Left ventricle myocardium inferior (tissue), 1 donor: ENCODE measurements around the gene TTC21A. TPM values are rescaled to one million over a fixed set of nuclear protein-coding genes. Genes with fewer than 3 reads are reported as not detected.

Experiments used
- DNase-seq: peaks from one replicate; pipeline ENCODE4 v3.0.0-alpha.2; 2020
- H3K27ac ChIP-seq: fragments of 200-600 bp; replicated peaks from 2 replicates; pipeline ENCODE4 v1.8.0; 2021
- H3K27me3 ChIP-seq: fragments of 200-600 bp; 2 replicates; pipeline ENCODE4 v1.8.0; 2021; ENCODE audit warnings: low read depth
- H3K36me3 ChIP-seq: fragments of 200-600 bp; 2 replicates; pipeline ENCODE4 v1.8.0; 2021
- H3K4me1 ChIP-seq: fragments of 200-600 bp; 2 replicates; pipeline ENCODE4 v1.8.0; 2021
- H3K4me3 ChIP-seq: fragments of 200-600 bp; 2 replicates; pipeline ENCODE4 v1.8.0; 2021; ENCODE audit warnings: mild to moderate bottlenecking, moderate library complexity
- H3K9me3 ChIP-seq: fragments of 200-600 bp; replicated peaks from 2 replicates; pipeline ENCODE4 v1.8.0; 2021
- CTCF ChIP-seq: fragments of 200-600 bp; IDR thresholded peaks from 2 replicates; pipeline ENCODE4 v1.8.0; 2021; ENCODE audit warnings: antibody characterized with exemption, mild to moderate bottlenecking, borderline replicate concordance
- intact Hi-C: fragments of 100-400 bp; cut with micrococcal nuclease; formaldehyde crosslinking; loops from one replicate; pipeline ENCODE4 v1.11.0; 2022
- total RNA-seq: library from RNA; stranded (reverse); fragmentation: NEBNext Ultra II Directional; extraction: Animal tissue kit (Norgen Biotek cat#: 25700); gene quantifications from one replicate; pipeline ENCODE4 v1.2.1, GENCODE V29; 2021
- donor health status: DM: no; HTN: yes; CAD: no; lungs with severe emphysema.

TTC21A gene
- total RNA-seq, 1 donor from 2014 or later, result 2.1 TPM

GRCh38 chr3:39067286-39067685, 40.2 kb upstream of the TTC21A start:
- no peaks in the 10 kb centered on the region for H3K4me1 ChIP-seq
- H3K27me3 ChIP-seq, result no peaks in the 10 kb centered on the region
- H3K9me3 ChIP-seq, result no peaks in the 10 kb centered on the region
- peaks cover 65% of the 10 kb centered on the region for H3K36me3 ChIP-seq
- TF ChIP-seq CTCF, result no peak
- DNase-seq, result no peak
- H3K4me3 ChIP-seq, result no peak overlapping the region
- intact Hi-C loops, result no loop called here
- H3K27ac ChIP-seq, result no peak overlapping the region

GRCh38 chr3:39068556-39068955, 38.9 kb upstream of the TTC21A start:
- Histone ChIP-seq H3K4me3 (no peak overlapping the region), H3K4me1 (no peaks in the 10 kb centered on the region), H3K27ac (no peak overlapping the region), H3K27me3 (no peaks in the 10 kb centered on the region), H3K9me3 (no peaks in the 10 kb centered on the region), H3K36me3 (peaks cover 77% of the 10 kb centered on the region)
- intact Hi-C loops, result no loop called here
- DNase-seq, result no peak
- no peak for TF ChIP-seq CTCF

- DNase-seq, result no peak
- Histone ChIP-seq H3K27ac (no peak overlapping the region), H3K27me3 (no peaks in the 10 kb centered on the region), H3K4me1 (no peaks in the 10 kb centered on the region), H3K36me3 (peaks cover 82% of the 10 kb centered on the region), H3K4me3 (no peak overlapping the region), H3K9me3 (no peaks in the 10 kb centered on the region)
- intact Hi-C loops, result no loop called here
- TF ChIP-seq CTCF, result no peak
These were observed 31.6 kb upstream of the TTC21A start for GRCh38 chr3:39075910-39076309.

- intact Hi-C loops, result no loop called here
- H3K4me1 ChIP-seq, result no peaks in the 10 kb centered on the region
- H3K4me3 ChIP-seq, result no peak overlapping the region
- H3K27me3 ChIP-seq, result no peaks in the 10 kb centered on the region
- H3K27ac ChIP-seq, result no peak overlapping the region
- no peak for TF ChIP-seq CTCF
- peaks cover 65% of the 10 kb centered on the region for H3K36me3 ChIP-seq
- no peak for DNase-seq
- no peaks in the 10 kb centered on the region for H3K9me3 ChIP-seq
These were observed 27.9 kb upstream of the TTC21A start for GRCh38 chr3:39079530-39079929.

GRCh38 chr3:39080026-39080425, 27.5 kb upstream of the TTC21A start:
- DNase-seq, result no peak
- no peak for TF ChIP-seq CTCF
- Histone ChIP-seq H3K36me3 (peaks cover 64% of the 10 kb centered on the region), H3K4me1 (no peaks in the 10 kb centered on the region), H3K27ac (no peak overlapping the region), H3K9me3 (no peaks in the 10 kb centered on the region), H3K4me3 (no peak overlapping the region), H3K27me3 (no peaks in the 10 kb centered on the region)
- intact Hi-C loops, result no loop called here
